HG03159 (cell line): ENCODE measurements around the gene OR4F6.

ENCODE experiments used
- ATAC-seq: cut with Tn5 transposase; IDR thresholded peaks from one replicate; pipeline ENCODE4 v1.9.1; 2021; ENCODE audit warnings: mild to moderate bottlenecking, moderate library complexity; ENCODE audit not compliant: unreplicated experiment

OR4F6 gene

DNA sequence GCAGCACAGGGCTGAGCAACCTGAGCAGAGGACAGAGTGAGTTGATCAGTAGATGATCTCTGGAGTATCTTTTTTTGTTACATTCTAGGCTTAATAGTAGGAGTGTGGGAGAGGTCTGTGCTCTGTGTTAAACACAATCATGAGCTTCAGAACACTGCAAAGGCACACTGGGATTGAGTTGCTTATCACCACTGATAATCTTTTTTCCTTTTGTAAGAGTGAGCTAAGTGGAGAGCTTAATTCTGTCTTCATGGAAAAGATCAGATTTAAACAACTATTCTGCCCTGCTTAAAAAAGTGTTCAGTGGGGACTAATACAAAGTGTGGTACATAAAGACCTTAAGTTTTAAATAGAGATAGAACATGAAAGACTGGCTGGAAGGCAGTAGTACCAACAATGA is 1.1 kb downstream of the OR4F6 start:
- ATAC-seq = no peak

DNA sequence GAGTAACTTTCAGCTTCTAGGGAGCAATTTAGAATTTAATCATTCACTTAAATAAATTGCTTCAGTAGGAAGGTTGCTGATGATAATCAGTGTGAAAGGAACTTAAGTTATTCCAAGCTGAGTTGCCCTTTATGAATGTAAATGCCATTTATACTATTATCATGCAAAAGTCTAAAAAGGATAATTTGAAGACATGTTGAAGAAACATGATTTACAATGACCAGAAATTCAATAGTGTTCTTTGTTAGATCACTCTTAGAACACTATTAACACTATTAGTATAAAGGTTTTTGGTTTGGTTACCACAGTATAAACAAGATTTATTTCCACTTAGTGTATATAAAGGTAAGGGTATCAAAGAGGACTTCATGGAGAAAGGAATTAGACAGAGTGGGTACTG is 1.6 kb downstream of the OR4F6 start:
- ATAC-seq = no peak

DNA sequence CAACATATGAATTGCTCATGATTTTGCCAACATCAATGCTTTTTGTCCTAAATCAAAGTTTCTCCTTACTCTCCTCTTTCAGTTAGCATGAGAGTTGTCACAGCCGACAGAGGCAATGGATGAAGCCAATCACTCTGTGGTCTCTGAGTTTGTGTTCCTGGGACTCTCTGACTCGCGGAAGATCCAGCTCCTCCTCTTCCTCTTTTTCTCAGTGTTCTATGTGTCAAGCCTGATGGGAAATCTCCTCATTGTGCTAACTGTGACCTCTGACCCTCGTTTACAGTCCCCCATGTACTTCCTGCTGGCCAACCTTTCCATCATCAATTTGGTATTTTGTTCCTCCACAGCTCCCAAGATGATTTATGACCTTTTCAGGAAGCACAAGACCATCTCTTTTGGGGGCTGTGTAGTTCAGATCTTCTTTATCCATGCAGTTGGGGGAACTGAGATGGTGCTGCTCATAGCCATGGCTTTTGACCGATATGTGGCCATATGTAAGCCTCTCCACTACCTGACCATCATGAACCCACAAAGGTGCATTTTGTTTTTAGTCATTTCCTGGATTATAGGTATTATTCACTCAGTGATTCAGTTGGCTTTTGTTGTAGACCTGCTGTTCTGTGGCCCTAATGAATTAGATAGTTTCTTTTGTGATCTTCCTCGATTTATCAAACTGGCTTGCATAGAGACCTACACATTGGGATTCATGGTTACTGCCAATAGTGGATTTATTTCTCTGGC is 2.5 kb downstream of the OR4F6 start:
- no peak for ATAC-seq

DNA sequence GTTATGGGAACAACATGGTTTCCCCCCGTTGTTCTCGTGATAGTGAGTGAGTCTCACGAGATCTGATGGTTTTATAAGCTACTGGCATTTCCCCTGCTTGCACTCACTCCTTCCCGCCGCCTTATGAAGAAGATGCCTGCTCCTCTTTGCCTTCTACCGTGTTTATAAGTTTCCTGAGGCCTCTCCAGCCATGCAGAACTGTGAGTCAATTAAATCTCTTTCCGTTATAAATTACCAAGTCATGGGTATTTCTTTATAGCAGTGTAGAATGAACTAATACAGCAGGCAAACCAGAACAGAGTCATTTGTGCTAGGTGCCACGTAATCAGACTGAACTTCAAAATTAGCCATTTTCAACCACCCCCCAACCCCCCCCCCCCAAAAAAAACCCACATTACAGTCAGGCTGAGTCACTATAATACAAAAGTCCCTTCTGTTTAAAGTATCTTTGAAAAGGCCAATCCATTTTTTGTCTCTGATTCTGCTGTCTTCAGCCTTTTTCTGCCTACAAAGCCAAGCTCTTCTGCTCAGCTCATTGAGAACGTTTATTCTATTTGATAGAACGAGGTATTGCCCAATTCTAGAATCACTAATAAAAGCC is 4.1 kb downstream of the OR4F6 start:
- no peak for ATAC-seq

DNA sequence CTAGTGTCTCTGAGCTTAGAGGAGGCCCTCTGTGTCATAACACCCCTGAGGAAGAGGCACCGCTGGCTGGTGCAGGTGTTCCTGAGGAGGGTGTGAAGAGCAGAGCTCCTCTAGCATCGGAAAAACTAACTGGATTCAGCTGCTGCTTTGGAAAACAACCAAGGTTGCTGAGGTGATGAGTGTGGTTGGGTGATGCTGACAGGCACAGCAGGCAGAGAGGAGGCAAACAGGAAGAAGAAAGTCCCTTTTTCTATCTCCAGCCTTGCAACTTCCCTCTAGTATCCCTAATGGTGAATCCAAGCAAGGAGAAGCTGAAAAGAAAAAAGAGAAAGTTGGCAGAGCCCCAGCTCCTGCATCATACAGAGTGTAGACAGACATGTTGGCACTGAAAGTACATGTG is 4.9 kb downstream of the OR4F6 start:
- ATAC-seq = no peak

DNA sequence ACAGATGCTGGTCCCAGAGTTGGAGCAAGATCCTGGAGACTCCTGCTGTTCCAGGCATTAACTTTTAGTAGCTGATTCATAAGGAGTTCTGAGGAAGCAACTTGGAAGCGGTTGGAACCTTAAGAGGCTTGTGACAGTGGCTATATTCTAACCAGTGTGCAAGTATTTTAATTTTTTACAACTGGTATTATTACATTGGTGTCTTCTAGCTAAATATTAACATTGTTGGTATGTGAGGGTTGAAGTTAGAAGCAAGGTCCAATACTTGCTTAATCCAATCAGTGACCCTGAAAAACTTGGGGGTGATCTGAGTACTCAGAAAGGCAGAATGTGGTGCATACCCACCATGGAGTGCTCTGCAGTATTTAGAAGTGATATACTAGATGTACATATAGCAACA is 7.1 kb downstream of the OR4F6 start:
- ATAC-seq = no peak

DNA sequence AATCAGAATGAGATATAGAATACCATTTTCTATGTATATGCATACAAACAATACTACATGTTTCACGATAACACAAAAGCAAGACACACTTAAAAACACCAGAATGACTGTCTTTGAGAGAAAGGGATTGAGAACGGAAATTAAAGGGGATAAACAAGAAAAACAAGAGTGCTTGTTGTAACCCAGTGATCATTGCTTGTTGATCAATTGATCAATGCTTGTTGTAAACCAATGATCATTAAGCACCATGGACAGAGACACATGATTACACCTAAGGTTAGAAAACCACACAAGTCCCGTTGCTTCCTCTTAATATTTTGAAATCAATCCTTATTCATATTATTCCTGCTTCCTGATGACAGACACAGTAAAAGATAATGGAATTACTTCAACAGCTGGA is 7.6 kb downstream of the OR4F6 start:
- no peak for ATAC-seq

DNA sequence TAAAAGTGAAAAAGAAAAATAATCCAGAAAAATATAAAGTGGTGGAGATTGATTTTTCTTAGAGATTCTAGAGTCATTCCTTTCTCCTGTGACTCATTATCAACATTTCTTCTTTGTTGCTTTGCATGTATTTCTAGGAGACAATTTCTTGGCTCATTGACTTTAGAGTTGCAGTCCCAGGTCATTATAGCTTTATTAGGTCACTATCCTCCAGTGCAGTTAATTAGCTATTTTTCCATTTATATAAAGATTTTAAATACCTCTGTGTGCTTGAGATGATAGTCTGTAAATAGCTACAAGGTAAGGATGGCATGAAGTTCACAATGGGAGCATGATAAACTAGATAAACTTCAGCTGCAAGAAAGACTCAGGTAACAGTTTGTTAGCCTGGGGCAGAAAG is 8.6 kb downstream of the OR4F6 start, which contains the start of gene OR4F15:
Gene OR4F15 (plus strand): TSS at position 301 of the 400 bp plus-strand sequence. CDS start 5,985 bp downstream, outside the sequence.
- ATAC-seq = no peak

DNA sequence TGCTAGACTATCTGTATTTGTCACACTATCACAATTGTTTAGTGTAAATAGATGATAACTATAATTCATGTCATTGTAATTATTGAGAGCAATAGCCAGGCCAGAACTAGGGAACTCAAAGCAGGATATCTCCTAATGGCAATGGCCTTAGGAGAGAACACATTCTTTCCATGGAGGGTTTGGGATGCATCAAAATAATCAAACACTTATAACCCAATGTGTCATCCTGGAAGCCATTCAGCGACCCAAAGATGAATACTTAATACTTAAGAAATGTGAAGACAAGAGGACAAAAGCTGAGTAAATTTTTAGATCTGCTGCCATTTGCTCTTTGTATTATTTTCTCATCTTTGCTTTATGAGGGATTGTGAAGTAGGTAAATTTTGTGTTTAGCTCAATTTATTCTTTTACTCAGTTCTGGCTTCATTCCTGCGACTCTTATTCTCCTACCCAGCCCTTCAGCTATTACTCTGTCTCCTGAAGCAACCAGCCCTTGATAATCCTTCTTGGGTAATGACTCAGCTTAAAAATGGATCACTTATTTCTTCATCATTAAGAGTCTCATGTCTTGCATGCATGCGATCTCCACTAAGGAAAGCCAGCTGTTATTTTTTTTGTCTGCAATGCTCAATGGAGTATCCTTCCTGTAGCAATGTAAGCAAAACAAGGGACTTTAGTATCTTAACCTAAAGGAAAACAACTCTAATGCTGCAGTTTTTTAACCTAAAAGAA is 10.7 kb downstream of the OR4F6 start:
- ATAC-seq = no peak

DNA sequence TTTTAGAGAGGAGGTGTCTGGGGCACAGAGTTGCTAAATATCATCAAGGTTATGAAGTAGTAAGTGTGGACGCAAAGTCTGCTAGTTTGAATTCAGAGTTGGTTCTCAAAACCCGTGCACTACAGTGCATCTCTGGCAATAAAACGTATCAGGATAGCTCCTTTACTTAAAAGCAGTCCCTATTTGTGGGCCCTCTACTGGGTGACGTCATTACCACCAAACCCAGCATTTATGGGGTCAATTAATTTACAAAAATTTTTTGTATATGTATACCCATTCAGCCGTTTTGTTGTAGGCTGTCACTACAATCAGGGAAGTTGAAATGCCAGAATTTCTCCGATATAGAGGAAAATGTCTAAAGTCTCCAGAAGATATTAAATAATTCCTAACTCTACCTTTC is 17.5 kb downstream of the OR4F6 start:
- no peak for ATAC-seq

DNA sequence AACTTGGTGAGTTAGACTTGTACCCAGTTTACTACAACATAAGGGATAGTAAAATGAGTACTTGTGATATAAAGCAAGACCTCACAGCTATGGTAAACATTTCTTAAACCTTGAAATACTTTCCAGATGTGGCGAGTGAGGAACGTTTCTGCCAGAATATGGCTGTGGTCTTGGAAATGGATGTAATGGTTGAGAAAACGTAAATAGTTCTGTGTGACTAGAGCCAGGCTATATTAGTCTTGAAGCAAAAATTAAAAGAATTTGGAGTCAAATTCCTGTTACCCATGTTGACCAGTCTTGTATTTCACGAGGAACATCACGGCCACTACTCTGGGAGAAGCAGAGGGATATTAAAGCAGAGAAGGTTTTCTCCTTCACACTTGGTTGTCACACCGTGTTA is 23.9 kb downstream of the OR4F6 start:
- no peak for ATAC-seq

DNA sequence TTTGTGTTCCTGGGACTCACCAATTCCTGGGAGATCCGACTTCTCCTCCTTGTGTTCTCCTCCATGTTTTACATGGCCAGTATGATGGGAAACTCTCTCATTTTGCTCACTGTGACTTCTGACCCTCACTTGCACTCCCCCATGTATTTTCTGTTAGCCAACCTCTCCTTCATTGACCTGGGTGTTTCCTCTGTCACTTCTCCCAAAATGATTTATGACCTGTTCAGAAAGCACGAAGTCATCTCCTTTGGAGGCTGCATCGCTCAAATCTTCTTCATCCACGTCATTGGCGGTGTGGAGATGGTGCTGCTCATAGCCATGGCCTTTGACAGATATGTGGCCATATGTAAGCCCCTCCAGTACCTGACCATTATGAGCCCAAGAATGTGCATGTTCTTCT is 25.5 kb downstream of the OR4F6 start:
- no peak for ATAC-seq

DNA sequence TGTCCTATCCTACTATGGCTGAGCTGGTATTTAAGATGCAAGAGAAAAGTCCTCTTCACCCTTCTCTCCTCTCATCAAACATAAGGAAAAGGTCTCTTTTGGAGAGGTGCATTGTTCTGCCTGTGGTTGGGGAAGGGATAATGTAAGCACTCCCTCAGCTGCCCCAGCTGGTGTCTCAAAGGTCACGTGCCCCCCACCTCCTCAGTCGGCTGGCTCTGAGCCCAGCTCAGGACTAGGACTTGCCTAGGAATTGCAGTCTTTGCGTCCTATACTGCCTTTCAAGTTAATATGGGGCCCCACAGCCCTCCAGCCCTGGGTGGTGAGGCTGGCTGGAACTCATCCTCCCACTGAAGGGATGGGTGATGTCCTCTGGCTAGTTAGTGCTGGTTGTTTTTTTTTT is 38.3 kb downstream of the OR4F6 start:
- ATAC-seq = no peak

DNA sequence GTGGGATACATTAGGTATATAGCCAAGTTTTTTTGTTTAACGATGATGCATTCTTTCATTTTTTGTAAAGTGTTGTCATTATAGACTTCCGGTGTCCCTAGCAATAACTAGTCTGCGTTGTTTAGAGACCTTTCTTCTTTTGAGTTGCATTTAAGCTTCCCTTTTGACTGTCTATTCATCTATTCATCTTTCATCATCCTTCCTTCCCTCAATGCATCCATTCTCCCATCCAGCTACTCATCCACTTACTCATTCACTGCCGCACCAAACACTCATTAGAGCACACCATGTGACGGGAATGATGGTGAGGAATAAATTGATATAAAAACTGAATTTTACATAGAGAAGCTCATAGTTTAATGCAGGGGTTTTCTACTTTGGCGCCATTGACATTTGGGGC is 41.6 kb downstream of the OR4F6 start:
- no peak for ATAC-seq

DNA sequence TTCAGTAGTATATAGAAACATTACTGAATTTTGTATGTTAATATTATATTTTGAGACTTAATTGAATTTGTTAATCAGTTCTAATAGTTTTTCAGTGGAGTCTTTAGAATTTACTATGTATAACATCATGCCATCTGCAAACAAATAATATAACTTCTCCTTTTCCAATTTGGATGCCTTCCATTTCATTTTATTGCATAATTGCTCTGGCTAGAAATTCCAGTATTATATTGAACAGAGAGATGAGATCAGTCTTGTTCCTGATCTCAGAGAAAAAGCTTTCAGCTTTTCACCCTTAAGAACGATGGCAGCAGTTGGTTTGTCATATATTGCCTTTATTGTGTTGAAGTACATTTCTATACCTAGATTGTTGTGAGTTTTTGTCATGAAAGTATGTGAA is 49.0 kb downstream of the OR4F6 start:
- ATAC-seq = no peak
